Left ventricle myocardium inferior (tissue), 1 donor: ENCODE measurements around the gene EPHA4. TPM values are rescaled to one million over a fixed set of nuclear protein-coding genes. Genes with fewer than 3 reads are reported as not detected.

Source experiments
- DNase-seq: peaks from one replicate; pipeline ENCODE4 v3.0.0-alpha.2; 2020
- H3K27ac ChIP-seq: fragments of 200-600 bp; replicated peaks from 2 replicates; pipeline ENCODE4 v1.8.0; 2021
- H3K27me3 ChIP-seq: fragments of 200-600 bp; 2 replicates; pipeline ENCODE4 v1.8.0; 2021; ENCODE audit warnings: low read depth
- H3K36me3 ChIP-seq: fragments of 200-600 bp; 2 replicates; pipeline ENCODE4 v1.8.0; 2021
- H3K4me1 ChIP-seq: fragments of 200-600 bp; 2 replicates; pipeline ENCODE4 v1.8.0; 2021
- H3K4me3 ChIP-seq: fragments of 200-600 bp; 2 replicates; pipeline ENCODE4 v1.8.0; 2021; ENCODE audit warnings: mild to moderate bottlenecking, moderate library complexity
- H3K9me3 ChIP-seq: fragments of 200-600 bp; replicated peaks from 2 replicates; pipeline ENCODE4 v1.8.0; 2021
- intact Hi-C: fragments of 100-400 bp; cut with micrococcal nuclease; formaldehyde crosslinking; loops from one replicate; pipeline ENCODE4 v1.11.0; 2022
- total RNA-seq: library from RNA; stranded (reverse); fragmentation: NEBNext Ultra II Directional; extraction: Animal tissue kit (Norgen Biotek cat#: 25700); gene quantifications from one replicate; pipeline ENCODE4 v1.2.1, GENCODE V29; 2021
- TF ChIP-seq, protein P1 (sequence below): fragments of 200-600 bp; IDR thresholded peaks from 2 replicates; pipeline ENCODE4 v1.8.0; 2021; ENCODE audit warnings: antibody characterized with exemption, mild to moderate bottlenecking, borderline replicate concordance
- donor health status: DM: no; HTN: yes; CAD: no; lungs with severe emphysema.

Gene EPHA4
- total RNA-seq, 1 donor from 2014 or later, result 40.6 TPM

GRCh38 chr2:221442128-221442527 lies 130.0 kb downstream of the EPHA4 start:
- TF ChIP-seq, protein P1, sequence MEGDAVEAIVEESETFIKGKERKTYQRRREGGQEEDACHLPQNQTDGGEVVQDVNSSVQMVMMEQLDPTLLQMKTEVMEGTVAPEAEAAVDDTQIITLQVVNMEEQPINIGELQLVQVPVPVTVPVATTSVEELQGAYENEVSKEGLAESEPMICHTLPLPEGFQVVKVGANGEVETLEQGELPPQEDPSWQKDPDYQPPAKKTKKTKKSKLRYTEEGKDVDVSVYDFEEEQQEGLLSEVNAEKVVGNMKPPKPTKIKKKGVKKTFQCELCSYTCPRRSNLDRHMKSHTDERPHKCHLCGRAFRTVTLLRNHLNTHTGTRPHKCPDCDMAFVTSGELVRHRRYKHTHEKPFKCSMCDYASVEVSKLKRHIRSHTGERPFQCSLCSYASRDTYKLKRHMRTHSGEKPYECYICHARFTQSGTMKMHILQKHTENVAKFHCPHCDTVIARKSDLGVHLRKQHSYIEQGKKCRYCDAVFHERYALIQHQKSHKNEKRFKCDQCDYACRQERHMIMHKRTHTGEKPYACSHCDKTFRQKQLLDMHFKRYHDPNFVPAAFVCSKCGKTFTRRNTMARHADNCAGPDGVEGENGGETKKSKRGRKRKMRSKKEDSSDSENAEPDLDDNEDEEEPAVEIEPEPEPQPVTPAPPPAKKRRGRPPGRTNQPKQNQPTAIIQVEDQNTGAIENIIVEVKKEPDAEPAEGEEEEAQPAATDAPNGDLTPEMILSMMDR, result no peak
- Histone ChIP-seq H3K27ac (no peak overlapping the region), H3K27me3 (no peaks in the 10 kb centered on the region), H3K4me1 (peaks cover 18% of the 10 kb centered on the region), H3K4me3 (no peak overlapping the region), H3K9me3 (no peaks in the 10 kb centered on the region), H3K36me3 (peaks cover 21% of the 10 kb centered on the region)
- no peak for DNase-seq
- intact Hi-C loops, result no loop called here

- no peaks in the 10 kb centered on the region for H3K9me3 ChIP-seq
- H3K27ac ChIP-seq, result no peak overlapping the region
- no peaks in the 10 kb centered on the region for H3K27me3 ChIP-seq
- DNase-seq, result no peak
- TF ChIP-seq, protein P1, result no peak
- intact Hi-C loops, result no loop called here
- H3K4me3 ChIP-seq, result no peak overlapping the region
- peaks cover 16% of the 10 kb centered on the region for H3K4me1 ChIP-seq
- peaks cover 21% of the 10 kb centered on the region for H3K36me3 ChIP-seq
These were observed 132.2 kb downstream of the EPHA4 start for GRCh38 chr2:221439761-221440479.

GRCh38 chr2:221437056-221437455 lies 135.0 kb downstream of the EPHA4 start:
- intact Hi-C loops, result no loop called here
- no peak for DNase-seq
- H3K9me3 ChIP-seq, result no peaks in the 10 kb centered on the region
- H3K4me1 ChIP-seq, result no peaks in the 10 kb centered on the region
- H3K27me3 ChIP-seq, result no peaks in the 10 kb centered on the region
- peaks cover 26% of the 10 kb centered on the region for H3K36me3 ChIP-seq
- no peak overlapping the region for H3K4me3 ChIP-seq
- TF ChIP-seq, protein P1, result no peak
- no peak overlapping the region for H3K27ac ChIP-seq

DNA sequence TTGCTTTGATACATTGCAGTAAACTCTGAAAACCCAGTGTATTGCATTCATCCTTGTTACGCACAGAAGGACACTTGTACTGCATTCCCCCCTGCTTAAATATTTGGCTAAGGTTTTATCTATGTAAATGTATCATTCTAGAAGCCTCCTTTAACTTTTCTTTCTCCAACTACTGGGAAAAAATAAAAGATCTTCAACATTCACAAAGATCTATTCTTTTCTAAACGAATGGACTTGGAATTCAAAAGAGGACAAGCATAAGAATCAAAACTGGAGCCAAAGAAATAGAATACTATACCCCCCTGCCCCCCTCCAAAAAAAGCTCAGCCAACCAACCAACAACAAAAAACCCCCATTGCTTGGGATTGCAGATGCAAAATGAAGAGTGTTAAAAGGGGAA lies 136.9 kb downstream of the EPHA4 start:
- intact Hi-C loops, result no loop called here
- H3K27ac ChIP-seq, result no peak overlapping the region
- DNase-seq, result no peak

GRCh38 chr2:221434142-221434541 lies 138.0 kb downstream of the EPHA4 start:
- intact Hi-C loops, result no loop called here
- Histone ChIP-seq H3K4me3 (no peak overlapping the region), H3K27ac (no peak overlapping the region), H3K4me1 (peaks cover 9% of the 10 kb centered on the region), H3K36me3 (peaks cover 24% of the 10 kb centered on the region), H3K27me3 (no peaks in the 10 kb centered on the region), H3K9me3 (no peaks in the 10 kb centered on the region)
- no peak for DNase-seq
- TF ChIP-seq, protein P1, result no peak

More for the DNA sequence above, 136.9 kb downstream of the EPHA4 start:
- H3K4me1 ChIP-seq, result peaks cover 1% of the 10 kb centered on the region
- H3K4me3 ChIP-seq, result no peak overlapping the region
- peaks cover 24% of the 10 kb centered on the region for H3K36me3 ChIP-seq
- no peaks in the 10 kb centered on the region for H3K9me3 ChIP-seq
- H3K27me3 ChIP-seq, result no peaks in the 10 kb centered on the region
- TF ChIP-seq, protein P1, result no peak
